HG02870 (cell line): ENCODE data around the gene B4GALT5.
"Not testable (repeated sequence)": the region's sequence is repeated elsewhere in the genome, so short reads cannot be mapped to it uniquely, and the experiment has no call there.

Experiments used
- ATAC-seq: cut with Tn5 transposase; IDR thresholded peaks from one replicate; pipeline ENCODE4 v1.9.1; 2021; ENCODE audit warnings: mild to moderate bottlenecking, moderate library complexity; ENCODE audit not compliant: unreplicated experiment

B4GALT5 gene

GRCh38 chr20:49631061-49631716 lies 82.5 kb downstream of the B4GALT5 start:
- no peak for ATAC-seq

- peak; percentile 78 for ATAC-seq
Observed at GRCh38 chr20:49630396-49630951, 83.2 kb downstream of the B4GALT5 start.

- no peak for ATAC-seq
Observed at GRCh38 chr20:49629606-49630005, 84.1 kb downstream of the B4GALT5 start.

- ATAC-seq: not testable (repeated sequence)
Observed at GRCh38 chr20:49628280-49628679, 85.4 kb downstream of the B4GALT5 start.

- no peak for ATAC-seq
Observed at GRCh38 chr20:49627329-49627761, 86.3 kb downstream of the B4GALT5 start.

GRCh38 chr20:49624988-49625387 lies 88.7 kb downstream of the B4GALT5 start:
- ATAC-seq: not testable (repeated sequence)

GRCh38 chr20:49624317-49624716 lies 89.4 kb downstream of the B4GALT5 start:
- ATAC-seq: no peak

- no peak for ATAC-seq
Observed at GRCh38 chr20:49622243-49622642, 91.4 kb downstream of the B4GALT5 start.

- peak; percentile 76 for ATAC-seq
Observed at GRCh38 chr20:49620364-49621240, 93.1 kb downstream of the B4GALT5 start.

GRCh38 chr20:49619113-49620048 lies 94.3 kb downstream of the B4GALT5 start:
- ATAC-seq: no peak

GRCh38 chr20:49618289-49618688 lies 95.4 kb downstream of the B4GALT5 start:
- no peak for ATAC-seq

GRCh38 chr20:49617394-49617793 lies 96.3 kb downstream of the B4GALT5 start:
- ATAC-seq: not testable (repeated sequence)

- no peak for ATAC-seq
Observed at GRCh38 chr20:49616154-49617007, 97.3 kb downstream of the B4GALT5 start.

- ATAC-seq: no peak
Observed at GRCh38 chr20:49615401-49616153, 98.1 kb downstream of the B4GALT5 start.

GRCh38 chr20:49615051-49615400 lies 98.7 kb downstream of the B4GALT5 start:
- ATAC-seq: not testable (repeated sequence)

- no peak for ATAC-seq
Observed at GRCh38 chr20:49614338-49615050, 99.2 kb downstream of the B4GALT5 start.

GRCh38 chr20:49612127-49612738 lies 101.4 kb downstream of the B4GALT5 start:
- no peak for ATAC-seq

- not testable (repeated sequence) for ATAC-seq
Observed at GRCh38 chr20:49611539-49612126, 102.0 kb downstream of the B4GALT5 start.
